ENCODE results near the gene CRYBG2.

The CRYBG2 gene

DNA sequence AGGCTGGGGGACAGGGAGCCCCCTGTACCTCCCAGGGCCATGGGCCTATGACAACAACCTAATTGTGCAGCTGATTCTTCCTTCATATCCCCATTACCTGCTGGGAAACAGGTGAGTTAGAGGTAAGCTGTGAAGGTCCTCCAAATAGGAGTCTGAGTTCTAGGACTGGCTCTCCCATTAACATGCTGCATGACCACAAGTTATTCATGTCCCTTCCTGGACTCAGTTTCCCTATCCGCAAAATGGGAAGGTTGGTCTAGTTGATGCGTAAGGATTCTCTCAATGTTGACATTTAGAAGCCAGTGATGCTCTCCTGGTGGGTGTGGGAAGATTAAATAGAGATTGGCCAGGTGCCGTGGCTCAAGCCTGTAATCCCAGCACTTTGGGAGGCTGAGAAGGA is 14.6 kb upstream of the CRYBG2 start:
- no peak for DNase-seq (ENCODE audit: low spot score)

GRCh38 chr1:26368006-26368405 is 14.1 kb upstream of the CRYBG2 start:
- DNase-seq (ENCODE audit: low spot score): no peak

DNA sequence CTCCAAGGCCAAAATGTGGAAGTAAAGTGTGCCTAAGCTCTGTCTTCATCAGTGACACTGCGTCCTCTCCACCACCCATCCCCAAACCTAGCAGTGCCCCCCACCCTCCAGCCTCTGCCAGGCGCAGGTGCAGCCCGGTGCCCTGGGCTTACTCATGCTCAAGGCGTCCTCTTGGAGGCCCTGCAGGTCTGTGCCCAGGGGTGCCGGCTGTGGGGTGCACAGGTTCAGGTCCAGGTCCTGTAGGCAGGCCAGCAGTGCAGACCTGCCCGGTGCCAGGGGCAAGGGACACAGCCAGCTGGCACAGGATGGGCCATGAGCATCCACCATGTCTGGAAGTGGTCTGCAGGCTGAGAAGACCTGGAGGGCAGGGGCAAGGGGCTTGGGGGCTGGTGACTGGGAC is 13.5 kb upstream of the CRYBG2 start:
- DNase-seq (ENCODE audit: low spot score): no peak

GRCh38 chr1:26364956-26365355 is 11.0 kb upstream of the CRYBG2 start:
- DNase-seq (ENCODE audit: low spot score): no peak

- DNase-seq (ENCODE audit: low spot score): peak; percentile 78
Observed at GRCh38 chr1:26363549-26364448, 9.9 kb upstream of the CRYBG2 start.

GRCh38 chr1:26362331-26362730 is 8.4 kb upstream of the CRYBG2 start:
- DNase-seq (ENCODE audit: low spot score): no peak

GRCh38 chr1:26361605-26362122 is 7.7 kb upstream of the CRYBG2 start:
- no peak for DNase-seq (ENCODE audit: low spot score)

GRCh38 chr1:26360807-26361604 is 7.1 kb upstream of the CRYBG2 start:
- no peak for DNase-seq (ENCODE audit: low spot score)

DNA sequence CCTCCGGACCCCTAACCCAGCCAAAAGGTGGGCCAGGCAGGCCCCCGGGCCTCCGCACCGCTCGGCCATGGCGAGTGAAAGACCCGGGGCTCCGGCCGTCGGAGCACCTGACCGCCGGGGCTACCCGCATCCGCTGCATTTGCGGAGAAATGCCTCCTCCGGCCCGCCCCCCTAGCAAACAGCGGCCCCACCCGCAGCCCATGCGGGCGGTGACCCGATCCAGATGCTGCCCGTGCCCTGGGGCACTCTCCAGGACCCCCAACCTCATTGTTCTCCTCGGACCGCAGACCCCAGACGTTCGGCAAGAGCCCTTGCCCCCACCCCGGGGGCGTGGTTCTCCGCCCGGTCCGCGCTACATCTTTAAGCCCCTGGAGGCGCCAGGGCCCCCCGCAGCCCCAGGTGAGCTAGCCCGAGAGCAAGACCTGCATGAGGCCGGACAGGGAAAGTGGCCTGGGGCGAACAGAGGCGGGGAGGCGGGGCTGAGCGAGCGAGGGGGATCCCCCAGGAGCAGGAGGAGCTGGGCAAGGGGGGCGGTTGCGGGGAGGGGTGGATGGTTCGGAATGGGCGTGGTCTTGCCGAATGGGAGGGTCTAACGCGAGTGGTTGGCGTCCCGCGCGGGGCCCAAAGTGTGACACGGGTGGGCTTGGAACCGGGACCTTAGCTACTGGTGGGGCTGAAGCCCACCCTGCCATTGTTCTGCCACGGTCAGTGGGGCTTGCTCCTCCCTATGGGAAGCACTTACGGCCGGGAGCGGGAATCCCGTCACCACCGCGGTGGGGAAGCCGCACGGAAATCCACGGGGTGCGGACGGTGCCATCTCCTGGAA is 6.3 kb upstream of the CRYBG2 start:
- no peak for DNase-seq (ENCODE audit: low spot score)

- DNase-seq (ENCODE audit: low spot score): no peak
Observed at GRCh38 chr1:26358411-26359384, 4.8 kb upstream of the CRYBG2 start.

DNA sequence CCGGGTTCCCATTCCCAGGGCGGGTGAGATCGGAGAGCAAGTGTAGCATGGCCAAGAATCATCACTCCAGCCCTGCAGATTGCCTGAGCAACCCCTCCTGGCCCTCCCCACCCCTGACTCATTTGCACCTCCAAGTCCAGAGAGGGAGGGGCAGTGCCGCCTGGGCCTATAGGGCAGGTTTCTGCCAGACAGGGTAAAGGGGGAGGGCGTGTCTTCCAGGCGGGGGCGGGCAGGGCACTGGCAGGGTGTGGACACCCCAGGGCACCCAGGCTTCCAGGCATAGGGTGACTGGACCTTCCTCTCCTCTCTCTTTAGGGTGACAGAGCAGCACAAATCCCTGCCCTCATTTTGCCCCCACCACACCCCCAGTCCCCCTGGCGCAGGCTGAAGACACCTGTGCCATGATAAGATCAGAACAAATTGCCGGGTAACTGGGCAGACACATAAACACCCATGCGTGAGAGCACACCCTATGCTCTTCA is 3.2 kb upstream of the CRYBG2 start:
- no peak for DNase-seq (ENCODE audit: low spot score)

- DNase-seq (ENCODE audit: low spot score): no peak
Observed at GRCh38 chr1:26356106-26356505, 2.2 kb upstream of the CRYBG2 start.

GRCh38 chr1:26354972-26355371 is 1.0 kb upstream of the CRYBG2 start:
- no peak for DNase-seq (ENCODE audit: low spot score)

DNA sequence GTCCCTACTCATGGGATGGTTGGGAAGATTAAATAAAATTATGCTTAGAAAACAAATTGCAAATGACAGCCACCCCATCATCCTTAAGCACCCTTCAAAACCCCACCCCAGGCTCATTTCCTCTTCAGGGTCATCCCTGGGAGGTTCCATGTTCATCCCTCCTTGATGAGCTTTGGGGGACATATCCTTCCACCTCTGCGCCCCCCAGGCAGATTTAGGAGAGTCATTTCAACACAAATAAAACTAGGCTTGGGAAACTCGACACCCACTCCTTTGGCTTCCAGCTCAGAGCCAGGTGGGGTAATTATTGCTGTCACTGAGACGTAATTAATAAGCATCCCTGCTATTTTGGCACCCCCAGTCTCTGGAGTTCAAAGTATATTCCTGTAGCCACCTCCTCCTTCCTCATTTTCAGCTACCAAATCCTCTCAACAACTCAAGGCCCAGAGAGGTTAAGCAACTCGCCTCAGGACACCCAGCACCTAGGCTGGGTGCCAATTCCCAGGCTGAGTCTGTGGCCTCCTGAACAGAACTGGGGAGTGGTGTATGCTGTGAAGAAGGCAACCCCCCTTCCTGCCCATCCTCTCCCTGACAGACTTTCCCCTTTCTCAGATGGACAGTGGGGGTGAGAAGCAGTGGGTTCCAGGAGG is 595 bp downstream of the CRYBG2 start:
- no peak for DNase-seq (ENCODE audit: low spot score)

DNA sequence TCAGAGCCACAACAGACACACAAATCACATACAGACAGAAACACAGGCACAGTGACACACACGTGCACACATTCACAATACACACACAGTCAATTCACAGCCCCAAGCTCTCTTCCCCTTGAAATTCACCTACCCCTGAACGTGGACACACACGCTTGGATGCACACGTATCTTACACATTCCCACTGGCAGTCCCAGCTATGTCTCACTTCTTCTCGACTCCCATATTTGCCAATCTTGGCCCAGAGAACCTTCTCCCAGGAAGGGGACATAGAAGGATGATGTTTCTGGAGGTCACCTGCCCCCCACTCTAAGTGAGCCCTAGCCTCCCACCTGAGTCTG is 1.6 kb downstream of the CRYBG2 start:
- no peak for DNase-seq (ENCODE audit: low spot score)

GRCh38 chr1:26351590-26352337 is 2.2 kb downstream of the CRYBG2 start:
- DNase-seq (ENCODE audit: low spot score): no peak

GRCh38 chr1:26350701-26351589 is 3.0 kb downstream of the CRYBG2 start:
- DNase-seq (ENCODE audit: low spot score): no peak

DNA sequence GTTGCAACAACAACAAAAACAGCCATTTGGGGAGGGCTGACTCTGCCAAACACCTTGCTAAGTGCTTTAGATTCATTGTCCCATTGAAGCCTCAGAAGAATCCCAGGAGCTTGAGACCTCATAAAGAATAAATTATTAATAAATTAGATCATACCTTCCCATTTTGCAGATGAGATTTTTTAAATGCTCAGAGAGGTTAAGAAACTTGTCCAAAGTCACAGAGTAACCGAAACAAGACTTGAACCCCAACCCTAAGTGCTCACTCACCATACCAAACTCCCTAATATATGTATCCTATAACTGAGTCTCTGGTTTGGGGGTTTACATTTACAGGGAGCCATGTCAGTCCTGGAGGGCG is 3.6 kb downstream of the CRYBG2 start:
- DNase-seq (ENCODE audit: low spot score): no peak

- no peak for DNase-seq (ENCODE audit: low spot score)
Observed at GRCh38 chr1:26349877-26350244, 4.1 kb downstream of the CRYBG2 start.

All from left forelimb (tissue), 1 donor.